GM12892 (cell line): ENCODE results near the gene SLC6A3.
A peak's percentile ranks its signal among the peaks of the same experiment; 100 is the strongest.

Experiments
- DNase-seq: peaks from one replicate; pipeline ENCODE4 v3.0.0; 2011; ENCODE audit not compliant: insufficient read length
- FAIRE-seq: peaks from 2 replicates; lab custom pipeline; 2011; peaks lifted over from hg19 to GRCh38; lab: Jason Lieb, UNC
- POLR2A ChIP-seq: IDR thresholded peaks from 2 replicates; pipeline ENCODE4 v1.6.1; 2011; ENCODE audit warnings: low read depth, low read length, control low read depth
- POLR2AphosphoS5 ChIP-seq: IDR thresholded peaks from 2 replicates; pipeline ENCODE4 v1.6.1; 2011; ENCODE audit warnings: low read depth, low read length, control low read depth
- TAF1 ChIP-seq: IDR thresholded peaks from 2 replicates; pipeline ENCODE4 v1.6.1; 2011; ENCODE audit warnings: low read depth, mild to moderate bottlenecking, control low read depth, low read length, borderline replicate concordance

Gene SLC6A3

GRCh38 chr5:1346627-1347440 is 98.4 kb downstream of the SLC6A3 start:
- no peak for TF ChIP-seq TAF1
- no peak for TF ChIP-seq POLR2AphosphoS5
- TF ChIP-seq POLR2A = no peak
- FAIRE-seq (no peak), DNase-seq (no peak)

DNA sequence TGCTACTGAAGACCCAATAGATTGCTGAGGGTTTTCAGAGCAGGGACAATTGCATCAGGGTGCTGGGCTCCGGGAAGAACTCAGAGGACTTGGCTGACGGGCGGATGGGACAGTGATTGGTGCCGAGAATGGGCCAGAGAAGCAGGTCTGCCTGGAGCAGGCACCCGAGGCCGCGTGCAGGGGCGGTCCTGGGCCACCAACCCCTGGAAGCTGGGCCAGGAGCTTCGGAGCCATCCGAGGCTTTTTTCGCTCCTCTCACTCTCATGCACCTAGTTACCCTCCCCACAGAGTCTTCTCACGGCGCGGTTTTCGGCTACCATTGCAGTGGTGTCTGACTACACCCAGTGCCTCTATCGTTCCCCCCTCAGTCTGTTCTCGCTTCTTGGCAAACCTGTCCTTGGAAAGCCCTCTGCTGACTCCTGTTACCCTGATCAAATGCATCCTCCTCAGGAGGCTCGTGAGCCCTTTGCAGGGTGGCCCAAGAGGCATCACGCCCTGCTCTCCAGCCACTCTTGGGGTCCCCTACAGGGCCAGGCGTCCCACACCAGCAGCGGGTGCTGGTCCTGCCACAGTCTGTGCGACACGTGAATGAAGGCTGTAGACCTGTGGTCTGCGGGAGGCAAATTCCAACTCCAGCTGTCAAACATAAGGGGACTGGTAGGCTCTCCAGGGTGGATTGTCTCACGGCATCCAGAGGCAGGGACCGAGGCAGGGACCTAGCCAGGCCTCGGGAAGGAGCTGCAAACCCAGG is 99.2 kb downstream of the SLC6A3 start:
- DNase-seq = no peak
- FAIRE-seq = no peak
- TF ChIP-seq POLR2AphosphoS5 (no peak), TAF1 (no peak), POLR2A (no peak)

DNA sequence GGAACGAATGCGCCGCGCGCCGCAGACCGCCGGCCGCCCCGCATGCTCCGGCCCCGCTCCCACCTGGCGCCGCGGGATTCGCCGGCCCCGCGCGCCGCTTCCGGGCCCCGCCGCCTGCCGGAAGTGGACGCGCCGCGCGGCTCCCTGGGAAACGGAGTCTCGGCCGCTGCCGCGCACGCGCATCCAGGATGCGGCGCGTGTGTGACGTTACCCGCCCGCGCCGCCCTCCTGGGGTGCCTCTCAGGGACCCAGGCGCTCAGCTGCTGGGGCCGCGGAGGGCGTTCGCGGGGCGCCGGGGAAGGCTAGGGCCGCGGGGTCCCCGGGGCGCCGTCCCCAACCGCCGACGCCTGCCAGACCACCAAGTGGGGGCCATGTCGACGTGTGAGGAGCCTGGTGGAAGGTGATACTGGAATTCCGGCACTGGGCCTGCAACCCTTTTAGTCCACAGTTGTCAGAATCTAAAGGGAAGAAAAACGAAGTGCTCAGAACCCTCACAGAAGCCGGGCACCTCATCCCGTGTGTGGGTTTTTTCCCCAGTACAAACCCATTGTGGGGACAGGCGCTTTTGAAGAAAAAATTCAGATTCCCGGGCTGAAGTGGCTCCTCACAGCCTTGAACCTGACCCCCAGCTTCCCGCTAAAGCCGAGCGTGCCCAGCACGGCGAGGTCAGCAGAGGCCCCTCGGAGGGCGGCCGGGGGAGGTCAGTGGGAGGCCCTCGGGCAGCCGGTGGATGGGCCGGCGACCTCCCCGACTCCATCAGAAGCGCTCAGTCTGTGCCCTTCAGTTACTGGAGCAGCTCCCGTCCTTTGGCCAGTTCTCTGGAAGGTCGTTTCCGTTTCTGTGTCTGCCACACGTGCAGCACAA is 100.0 kb downstream of the SLC6A3 start, which contains the start of gene CLPTM1L:
Gene CLPTM1L (minus strand): TSS at position 125 of the 864 bp plus-strand sequence. CDS start 258 bp downstream, outside the sequence.
- FAIRE-seq = peak; percentile 89
- DNase-seq = peak; percentile 99
- peak; percentile 56; the same call in 1 of the 2 replicates for TF ChIP-seq POLR2A
- no peak for TF ChIP-seq POLR2AphosphoS5

- TF ChIP-seq POLR2A (no peak), TAF1 (no peak), POLR2AphosphoS5 (no peak)
- DNase-seq (no peak), FAIRE-seq (peak; percentile 48)
Observed at GRCh38 chr5:1343931-1344901, 101.0 kb downstream of the SLC6A3 start.

GRCh38 chr5:1343315-1343751 is 101.9 kb downstream of the SLC6A3 start:
- TF ChIP-seq POLR2AphosphoS5 (no peak), TAF1 (no peak)
- DNase-seq (no peak), FAIRE-seq (no peak)
